ENCODE results near the gene SETBP1.

Gene SETBP1

DNA sequence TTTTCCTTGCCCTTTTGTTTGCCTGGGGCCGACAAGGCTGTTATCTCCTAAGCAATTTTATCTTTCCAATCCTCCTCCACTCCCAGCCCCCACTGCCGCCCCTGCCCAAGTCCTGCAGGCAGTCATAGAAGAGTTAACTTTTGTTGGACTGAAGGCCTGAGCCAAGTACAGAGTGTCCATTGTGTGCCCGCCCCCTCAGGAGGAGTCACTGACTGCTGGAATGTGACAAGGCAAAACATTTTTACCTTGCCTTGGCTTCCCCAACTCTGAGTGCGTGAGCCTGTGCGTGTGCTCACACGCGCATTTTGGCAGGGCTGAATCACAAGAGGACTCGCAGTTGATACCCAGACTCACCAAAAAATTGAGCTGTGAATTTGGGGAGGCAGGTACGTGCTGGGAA, 16.2 kb downstream of the SETBP1 start:
- Histone ChIP-seq H3K9me3 (ENCODE audit: control insufficient read depth, insufficient read depth, low read length) (no peaks in the 10 kb centered on the region), H3K4me1 (ENCODE audit: control insufficient read depth, insufficient read depth, low read length) (peaks cover 4% of the 10 kb centered on the region), H3K27me3 (ENCODE audit: control insufficient read depth, insufficient read depth, low read length) (no peaks in the 10 kb centered on the region), H3K9ac (ENCODE audit: low read depth, low read length) (no peak overlapping the region), H3K36me3 (ENCODE audit: control insufficient read depth, insufficient read depth, low read length) (no peaks in the 10 kb centered on the region), H3K4me3 (ENCODE audit: low read depth, low read length) (no peak overlapping the region)

DNA sequence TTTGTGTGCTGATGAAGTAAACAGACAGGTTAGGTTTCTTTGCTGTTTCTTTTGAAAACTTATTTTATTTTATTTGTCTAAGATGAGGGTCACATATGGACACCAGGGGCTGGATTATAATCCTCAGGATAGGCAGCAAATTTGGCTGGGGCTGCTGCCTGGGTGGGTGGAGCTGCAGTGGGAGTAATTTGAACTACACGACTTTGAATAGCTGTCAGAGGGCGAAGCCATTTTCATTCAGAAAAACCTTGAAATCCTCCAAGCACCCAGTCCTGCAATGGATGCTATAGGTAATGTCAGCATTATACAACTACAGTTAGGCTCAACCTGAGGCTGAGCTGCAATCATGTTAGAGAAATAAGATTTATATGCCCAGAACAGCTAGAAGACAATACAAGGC, 16.6 kb downstream of the SETBP1 start:
- H3K4me3 ChIP-seq (ENCODE audit: low read depth, low read length), result no peak overlapping the region
- H3K4me1 ChIP-seq (ENCODE audit: control insufficient read depth, insufficient read depth, low read length), result peaks cover 4% of the 10 kb centered on the region
- H3K36me3 ChIP-seq (ENCODE audit: control insufficient read depth, insufficient read depth, low read length), result no peaks in the 10 kb centered on the region
- H3K27me3 ChIP-seq (ENCODE audit: control insufficient read depth, insufficient read depth, low read length), result no peaks in the 10 kb centered on the region
- H3K9me3 ChIP-seq (ENCODE audit: control insufficient read depth, insufficient read depth, low read length), result no peaks in the 10 kb centered on the region
- no peak overlapping the region for H3K9ac ChIP-seq (ENCODE audit: low read depth, low read length)

DNA sequence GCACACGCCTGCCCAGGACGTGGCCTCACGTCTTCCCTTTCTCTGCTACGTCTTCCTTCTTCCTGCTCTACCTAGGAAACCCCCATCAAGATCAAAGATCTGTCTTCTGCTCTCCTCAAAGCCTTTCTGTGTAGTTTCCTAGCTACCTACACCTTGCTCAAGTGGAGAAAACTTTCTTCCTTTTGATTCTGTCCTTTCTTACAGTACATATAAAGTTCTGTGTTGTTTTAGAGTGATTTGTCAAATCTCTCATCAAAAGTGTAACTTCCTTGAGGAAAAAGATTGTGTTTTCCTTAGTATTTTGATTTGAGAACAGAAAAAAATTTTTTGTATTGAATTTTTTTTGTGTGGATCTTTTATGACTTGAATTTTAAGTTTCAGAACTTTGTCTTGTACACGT, 17.8 kb downstream of the SETBP1 start:
- H3K27me3 ChIP-seq (ENCODE audit: control insufficient read depth, insufficient read depth, low read length), result no peaks in the 10 kb centered on the region
- no peak overlapping the region for H3K9ac ChIP-seq (ENCODE audit: low read depth, low read length)
- H3K36me3 ChIP-seq (ENCODE audit: control insufficient read depth, insufficient read depth, low read length), result no peaks in the 10 kb centered on the region
- H3K9me3 ChIP-seq (ENCODE audit: control insufficient read depth, insufficient read depth, low read length), result no peaks in the 10 kb centered on the region
- peaks cover 4% of the 10 kb centered on the region for H3K4me1 ChIP-seq (ENCODE audit: control insufficient read depth, insufficient read depth, low read length)
- no peak overlapping the region for H3K4me3 ChIP-seq (ENCODE audit: low read depth, low read length)

DNA sequence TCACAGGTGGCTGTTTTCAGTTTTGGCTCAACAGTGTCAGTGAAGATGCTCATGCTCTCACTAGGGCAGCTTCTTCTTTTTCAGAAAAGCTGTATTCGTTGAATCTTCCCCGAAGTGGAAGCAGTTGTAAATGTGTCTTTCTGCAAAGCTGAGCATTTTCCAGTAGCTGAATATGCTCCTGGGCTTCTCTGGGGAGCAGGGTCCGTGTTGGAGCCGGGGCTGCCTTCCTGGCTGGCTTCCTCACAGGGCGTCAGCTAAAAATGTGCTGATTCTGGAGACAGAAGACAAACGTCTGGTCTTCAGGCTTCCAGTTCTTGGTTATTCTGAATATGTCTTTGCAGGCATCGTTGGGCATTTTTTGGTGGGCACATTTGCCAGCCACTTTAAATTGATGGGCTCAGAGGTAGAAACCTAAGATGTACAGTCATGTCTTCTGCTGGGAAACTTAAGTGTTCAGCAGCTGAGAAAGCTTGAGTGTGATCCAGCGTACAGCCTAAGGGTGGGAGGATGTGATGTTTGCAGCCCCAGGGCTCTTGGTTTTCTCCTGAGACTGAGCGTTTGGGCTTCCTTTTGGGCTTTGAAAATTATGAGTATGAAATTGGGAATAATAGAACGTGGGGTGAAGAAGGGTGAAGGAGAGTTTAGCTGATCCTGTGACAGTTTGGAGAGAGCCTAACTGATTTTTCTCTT, 19.0 kb downstream of the SETBP1 start:
- no peaks in the 10 kb centered on the region for H3K9me3 ChIP-seq (ENCODE audit: control insufficient read depth, insufficient read depth, low read length)
- H3K27me3 ChIP-seq (ENCODE audit: control insufficient read depth, insufficient read depth, low read length), result no peaks in the 10 kb centered on the region
- peaks cover 14% of the 10 kb centered on the region for H3K4me1 ChIP-seq (ENCODE audit: control insufficient read depth, insufficient read depth, low read length)
- H3K4me3 ChIP-seq (ENCODE audit: low read depth, low read length), result no peak overlapping the region
- H3K36me3 ChIP-seq (ENCODE audit: control insufficient read depth, insufficient read depth, low read length), result no peaks in the 10 kb centered on the region
- no peak overlapping the region for H3K9ac ChIP-seq (ENCODE audit: low read depth, low read length)

DNA sequence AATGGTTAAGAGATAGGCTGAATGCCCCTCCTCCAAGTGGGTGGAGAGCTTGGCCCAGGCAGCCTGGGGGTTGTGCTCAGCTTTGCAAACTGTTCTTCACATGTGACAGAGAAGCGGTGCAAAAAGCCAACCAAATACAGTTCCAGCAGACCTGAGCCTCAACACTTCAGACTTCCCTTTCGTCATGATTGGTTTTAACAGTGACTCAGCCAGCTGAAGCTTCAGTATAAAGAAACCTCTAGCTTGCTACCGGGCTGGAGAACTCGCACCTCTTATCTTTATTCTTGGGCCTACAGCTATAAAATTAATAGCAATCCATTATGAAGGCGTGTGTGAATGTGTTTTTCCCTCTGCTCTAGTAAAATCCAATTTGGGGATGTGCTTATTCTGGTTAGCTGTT, 20.0 kb downstream of the SETBP1 start:
- no peak overlapping the region for H3K4me3 ChIP-seq (ENCODE audit: low read depth, low read length)
- no peak overlapping the region for H3K9ac ChIP-seq (ENCODE audit: low read depth, low read length)
- H3K9me3 ChIP-seq (ENCODE audit: control insufficient read depth, insufficient read depth, low read length), result no peaks in the 10 kb centered on the region
- H3K4me1 ChIP-seq (ENCODE audit: control insufficient read depth, insufficient read depth, low read length), result peaks cover 15% of the 10 kb centered on the region
- H3K36me3 ChIP-seq (ENCODE audit: control insufficient read depth, insufficient read depth, low read length), result no peaks in the 10 kb centered on the region
- no peaks in the 10 kb centered on the region for H3K27me3 ChIP-seq (ENCODE audit: control insufficient read depth, insufficient read depth, low read length)

DNA sequence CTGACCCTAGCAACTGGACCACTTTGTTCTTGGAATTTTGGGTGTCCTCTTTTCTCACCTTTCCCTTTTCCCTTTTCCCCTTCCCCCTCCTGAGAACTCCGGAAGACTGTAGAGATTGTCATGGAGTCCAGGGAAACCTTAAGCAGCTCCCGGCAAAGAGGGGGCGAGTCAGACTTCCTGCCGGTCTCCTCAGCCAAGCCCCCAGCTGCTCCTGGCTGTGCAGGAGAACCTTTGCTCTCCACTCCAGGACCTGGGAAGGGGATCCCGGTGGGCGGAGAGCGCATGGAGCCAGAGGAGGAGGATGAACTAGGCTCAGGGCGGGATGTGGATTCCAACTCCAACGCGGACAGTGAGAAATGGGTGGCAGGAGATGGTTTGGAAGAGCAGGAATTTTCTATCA, 20.5 kb downstream of the SETBP1 start:
- H3K4me3 ChIP-seq (ENCODE audit: low read depth, low read length), result no peak overlapping the region

DNA sequence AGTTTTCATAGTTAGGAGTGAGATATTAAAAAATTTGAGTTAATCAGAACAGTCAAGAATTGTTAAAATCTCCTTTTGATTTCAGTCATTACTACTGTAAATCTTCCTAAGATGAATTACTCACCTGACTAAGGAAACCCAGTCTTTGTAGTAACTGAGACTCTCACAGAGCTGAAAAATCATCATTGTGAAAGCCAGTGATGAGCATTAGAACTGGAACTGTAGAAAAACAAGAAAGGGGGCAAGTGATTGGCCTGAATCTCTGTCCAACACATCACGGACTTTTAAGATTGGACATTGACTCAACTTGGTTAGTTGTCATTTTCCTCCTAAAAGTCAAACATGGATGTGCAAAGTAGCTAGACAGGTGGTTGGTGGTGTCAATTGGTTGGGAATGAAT, 21.9 kb downstream of the SETBP1 start:
- Histone ChIP-seq H3K4me3 (ENCODE audit: low read depth, low read length) (no peak overlapping the region), H3K4me1 (ENCODE audit: control insufficient read depth, insufficient read depth, low read length) (peaks cover 15% of the 10 kb centered on the region), H3K27me3 (ENCODE audit: control insufficient read depth, insufficient read depth, low read length) (no peaks in the 10 kb centered on the region), H3K36me3 (ENCODE audit: control insufficient read depth, insufficient read depth, low read length) (no peaks in the 10 kb centered on the region), H3K9me3 (ENCODE audit: control insufficient read depth, insufficient read depth, low read length) (no peaks in the 10 kb centered on the region), H3K9ac (ENCODE audit: low read depth, low read length) (no peak overlapping the region)

More for the DNA sequence above, 20.5 kb downstream of the SETBP1 start:
- no peak overlapping the region for H3K9ac ChIP-seq (ENCODE audit: low read depth, low read length)
- no peaks in the 10 kb centered on the region for H3K9me3 ChIP-seq (ENCODE audit: control insufficient read depth, insufficient read depth, low read length)
- H3K36me3 ChIP-seq (ENCODE audit: control insufficient read depth, insufficient read depth, low read length), result no peaks in the 10 kb centered on the region
- peaks cover 15% of the 10 kb centered on the region for H3K4me1 ChIP-seq (ENCODE audit: control insufficient read depth, insufficient read depth, low read length)
- H3K27me3 ChIP-seq (ENCODE audit: control insufficient read depth, insufficient read depth, low read length), result no peaks in the 10 kb centered on the region

DNA sequence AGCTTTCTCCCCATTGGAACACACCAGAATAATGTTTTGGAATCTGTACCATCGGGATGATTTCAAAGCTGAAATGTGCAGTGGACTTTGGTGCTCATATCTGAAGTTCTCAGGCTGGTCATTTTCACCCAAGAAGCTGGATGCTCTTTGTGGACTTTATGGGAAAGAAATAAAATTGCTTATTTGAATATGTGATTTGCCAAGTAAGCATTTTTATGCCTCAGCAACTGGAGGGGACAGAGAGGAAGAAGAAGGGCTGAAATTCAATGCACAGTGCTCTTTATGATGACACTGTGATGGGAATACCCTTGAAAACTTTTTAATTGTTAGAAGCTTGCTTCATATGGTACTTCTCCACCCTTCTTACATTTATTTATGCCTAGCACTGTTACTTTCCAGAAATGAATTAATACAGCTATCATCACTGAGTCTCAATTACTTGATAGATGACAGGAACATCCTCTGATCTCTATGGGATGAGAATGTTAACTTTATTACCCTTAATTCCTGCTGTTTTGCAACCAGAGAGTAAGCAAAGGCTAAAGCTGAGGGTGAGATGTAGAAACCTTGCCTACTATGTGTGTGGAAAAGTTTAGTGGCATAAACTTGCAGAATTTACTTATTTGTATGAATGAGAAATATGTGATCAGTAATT, 23.6 kb downstream of the SETBP1 start:
- no peaks in the 10 kb centered on the region for H3K36me3 ChIP-seq (ENCODE audit: control insufficient read depth, insufficient read depth, low read length)
- H3K4me1 ChIP-seq (ENCODE audit: control insufficient read depth, insufficient read depth, low read length), result peaks cover 15% of the 10 kb centered on the region
- no peaks in the 10 kb centered on the region for H3K27me3 ChIP-seq (ENCODE audit: control insufficient read depth, insufficient read depth, low read length)
- no peaks in the 10 kb centered on the region for H3K9me3 ChIP-seq (ENCODE audit: control insufficient read depth, insufficient read depth, low read length)
- no peak overlapping the region for H3K9ac ChIP-seq (ENCODE audit: low read depth, low read length)
- no peak overlapping the region for H3K4me3 ChIP-seq (ENCODE audit: low read depth, low read length)

DNA sequence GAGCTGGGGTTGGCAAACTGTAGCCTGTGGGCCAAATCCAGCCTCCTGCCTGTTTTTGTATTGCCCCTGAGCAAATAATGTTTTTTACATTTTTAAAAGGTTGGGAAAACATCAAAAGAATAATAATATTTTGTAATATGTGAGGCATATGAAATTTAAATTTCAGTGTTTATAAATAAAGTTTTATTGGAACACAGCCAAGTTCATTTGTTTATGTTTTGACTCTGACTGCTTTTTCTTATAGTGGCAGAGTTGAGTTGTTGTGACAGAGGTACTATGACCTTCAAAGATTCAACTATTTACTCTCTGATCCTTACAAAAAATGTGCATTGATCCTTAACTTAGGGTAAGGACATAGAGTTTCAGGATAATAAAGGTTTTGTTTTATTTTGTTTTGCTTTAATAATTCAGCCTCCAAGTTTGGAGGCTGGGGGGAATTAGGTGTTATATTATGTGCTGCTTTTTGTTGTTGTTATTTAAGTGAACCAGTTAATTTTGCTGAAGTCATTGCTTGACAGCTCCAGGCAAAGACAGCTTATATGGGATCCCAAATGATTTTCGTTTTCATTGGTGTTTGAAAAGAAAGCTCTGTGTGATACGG, 24.5 kb downstream of the SETBP1 start:
- H3K9ac ChIP-seq (ENCODE audit: low read depth, low read length), result no peak overlapping the region

DNA sequence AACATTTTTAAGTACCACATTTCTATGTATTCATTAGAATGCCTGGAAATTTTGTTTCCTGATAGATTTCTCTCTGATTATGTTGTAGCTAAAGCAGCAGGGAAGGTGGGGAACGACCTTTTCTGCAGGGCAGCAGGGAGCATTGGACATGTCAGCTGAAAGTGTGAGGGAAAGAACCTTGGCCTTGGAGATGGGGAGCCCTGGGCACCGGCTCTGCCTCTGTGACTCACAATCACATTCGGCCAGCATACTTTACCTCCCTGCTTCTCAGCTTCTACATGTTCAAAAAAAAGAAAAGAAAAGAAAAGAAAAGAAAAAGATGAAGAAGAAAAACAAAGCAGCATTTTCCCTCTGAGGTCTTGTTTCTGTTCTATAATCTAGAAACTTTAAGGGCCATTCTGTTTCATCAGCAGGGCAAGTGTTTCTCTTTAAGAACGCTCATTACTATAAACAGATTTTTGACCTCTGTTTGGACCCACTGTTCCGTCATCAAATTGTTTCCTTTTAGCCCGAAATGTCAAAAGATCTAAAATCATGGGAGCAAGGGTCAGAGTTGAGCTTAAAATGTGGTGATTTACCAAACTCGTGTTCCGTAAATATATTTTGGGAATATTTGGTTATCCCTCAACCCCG, 27.9 kb downstream of the SETBP1 start:
- Histone ChIP-seq H3K36me3 (ENCODE audit: control insufficient read depth, insufficient read depth, low read length) (no peaks in the 10 kb centered on the region), H3K4me3 (ENCODE audit: low read depth, low read length) (no peak overlapping the region), H3K4me1 (ENCODE audit: control insufficient read depth, insufficient read depth, low read length) (peaks cover 15% of the 10 kb centered on the region), H3K9ac (ENCODE audit: low read depth, low read length) (no peak overlapping the region), H3K9me3 (ENCODE audit: control insufficient read depth, insufficient read depth, low read length) (no peaks in the 10 kb centered on the region), H3K27me3 (ENCODE audit: control insufficient read depth, insufficient read depth, low read length) (no peaks in the 10 kb centered on the region)

More for the DNA sequence above, 24.5 kb downstream of the SETBP1 start:
- Histone ChIP-seq H3K4me1 (ENCODE audit: control insufficient read depth, insufficient read depth, low read length) (peaks cover 15% of the 10 kb centered on the region), H3K4me3 (ENCODE audit: low read depth, low read length) (no peak overlapping the region), H3K27me3 (ENCODE audit: control insufficient read depth, insufficient read depth, low read length) (no peaks in the 10 kb centered on the region), H3K36me3 (ENCODE audit: control insufficient read depth, insufficient read depth, low read length) (no peaks in the 10 kb centered on the region), H3K9me3 (ENCODE audit: control insufficient read depth, insufficient read depth, low read length) (no peaks in the 10 kb centered on the region)

DNA sequence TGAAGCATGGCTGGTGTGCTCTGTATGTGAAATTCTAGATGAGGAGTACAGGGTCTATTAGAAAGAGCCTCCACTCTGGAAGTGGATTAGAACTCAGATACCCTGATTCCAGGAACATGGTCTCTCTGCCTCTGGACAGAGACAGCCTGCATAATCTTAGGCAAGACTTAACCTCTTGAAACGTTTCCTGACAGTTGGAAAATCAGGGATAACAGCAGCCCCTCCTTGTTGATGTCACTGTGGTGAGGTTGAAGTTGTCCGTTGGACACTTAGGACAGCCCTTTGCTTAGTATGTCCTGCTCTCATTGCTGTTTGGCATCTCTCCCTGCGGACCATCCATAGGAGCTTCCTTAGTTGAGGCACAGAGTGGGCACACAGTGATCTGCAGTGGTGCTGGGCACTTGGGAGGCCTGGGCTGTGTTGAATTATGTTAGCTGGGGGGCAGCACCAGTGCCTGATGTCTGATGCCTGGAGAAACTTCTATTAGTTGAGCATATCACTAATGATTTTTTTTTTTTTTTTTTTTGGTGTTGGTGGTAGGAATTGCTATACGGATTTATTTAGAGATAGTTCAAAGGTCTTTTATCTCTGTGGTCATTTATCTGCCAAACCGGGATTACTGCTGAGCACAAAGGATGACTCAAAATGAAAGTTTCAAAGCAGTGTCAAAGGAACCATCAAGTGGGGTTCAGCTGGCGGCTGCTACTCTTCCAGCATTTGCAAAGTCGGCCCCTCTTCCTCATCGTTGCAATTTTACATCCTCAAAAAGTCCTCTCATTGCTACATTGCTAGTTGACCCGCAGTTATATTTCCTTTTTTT, 28.8 kb downstream of the SETBP1 start:
- Histone ChIP-seq H3K9me3 (ENCODE audit: control insufficient read depth, insufficient read depth, low read length) (no peaks in the 10 kb centered on the region), H3K4me1 (ENCODE audit: control insufficient read depth, insufficient read depth, low read length) (peaks cover 7% of the 10 kb centered on the region), H3K27me3 (ENCODE audit: control insufficient read depth, insufficient read depth, low read length) (no peaks in the 10 kb centered on the region), H3K36me3 (ENCODE audit: control insufficient read depth, insufficient read depth, low read length) (no peaks in the 10 kb centered on the region), H3K4me3 (ENCODE audit: low read depth, low read length) (no peak overlapping the region), H3K9ac (ENCODE audit: low read depth, low read length) (no peak overlapping the region)
